PC-9 (cell line): ENCODE measurements around the gene ZNF134. TPM values are rescaled to one million over a fixed set of nuclear protein-coding genes. Genes with fewer than 3 reads are reported as not detected.

Experiments used
- BruUV-seq: library from RNA; stranded (reverse); fragments of 400-500 nt; replicated peaks from 2 replicates; lab custom pipeline; 2021; lab: Mats Ljungman, UMichigan
- CTCF ChIA-PET: fragments of 300-600 bp; sonication (Branson Sonifier 250); formaldehyde crosslinking; loops from one replicate; lab custom pipeline; 2022; ENCODE audit warnings: antibody characterized with exemption; lab: Charles Lee
- POLR2A ChIA-PET: fragments of 300-600 bp; sonication (Branson Sonifier 250); formaldehyde crosslinking; loops from one replicate; lab custom pipeline; 2022; ENCODE audit warnings: antibody characterized with exemption; ENCODE audit not compliant: unreplicated experiment; lab: Charles Lee
- DNase-seq, 2 experiments: peaks; one replicate each; pipeline versions ENCODE4 v3.0.0 to v3.0.0-alpha.2; 2015 to 2022; ENCODE audit warnings: mixed read lengths in 1 of 2
- H2AFZ ChIP-seq: fragments of 200-600 bp; sonication (generic); 2 replicates; pipeline ENCODE4 v1.8.1; 2017; ENCODE audit warnings: antibody characterized with exemption
- H3F3A ChIP-seq: fragments of 200-600 bp; sonication (generic); 2 replicates; pipeline ENCODE4 v1.8.1; 2017; ENCODE audit warnings: antibody characterized with exemption, mild to moderate bottlenecking, low read depth; ENCODE audit not compliant: insufficient read depth
- H3K27ac ChIP-seq: fragments of 200-600 bp; sonication (generic); 2 replicates; pipeline ENCODE4 v1.6.1; 2016; ENCODE audit warnings: mixed run types
- H3K27me3 ChIP-seq: fragments of 200-600 bp; sonication (generic); 2 replicates; pipeline ENCODE4 v1.6.1; 2016; ENCODE audit warnings: low read depth, mixed run types; ENCODE audit not compliant: insufficient read depth
- H3K36me3 ChIP-seq: fragments of 200-600 bp; sonication (generic); 2 replicates; pipeline ENCODE4 v1.6.1; 2016; ENCODE audit warnings: low read depth, mixed run types
- H3K4me1 ChIP-seq: fragments of 200-600 bp; sonication (generic); replicated peaks from 2 replicates; pipeline ENCODE4 v1.6.1; 2016; ENCODE audit warnings: mixed run types; ENCODE audit not compliant: insufficient read depth
- H3K4me2 ChIP-seq: fragments of 200-600 bp; sonication (generic); 2 replicates; pipeline ENCODE4 v1.6.1; 2017; ENCODE audit warnings: mixed run types
- H3K4me3 ChIP-seq: fragments of 200-600 bp; sonication (generic); 2 replicates; pipeline ENCODE4 v1.6.1; 2016; ENCODE audit warnings: mixed run types
- H3K79me2 ChIP-seq: fragments of 200-600 bp; sonication (generic); 2 replicates; pipeline ENCODE4 v1.6.1; 2017; ENCODE audit warnings: low read depth, mixed run types
- H3K9me2 ChIP-seq: fragments of 200-600 bp; sonication (generic); 2 replicates; pipeline ENCODE4 v1.8.1; 2017; ENCODE audit warnings: mild to moderate bottlenecking; ENCODE audit not compliant: insufficient read depth
- H3K9me3 ChIP-seq: fragments of 200-600 bp; sonication (generic); 2 replicates; pipeline ENCODE4 v1.8.1; 2016; ENCODE audit warnings: low read depth; ENCODE audit not compliant: insufficient read depth
- H4K20me1 ChIP-seq: fragments of 200-600 bp; sonication (generic); 2 replicates; pipeline ENCODE4 v1.8.1; 2017; ENCODE audit not compliant: insufficient read depth
- CTCF ChIP-seq: fragments of 200-600 bp; sonication (generic); conservative IDR thresholded peaks from 2 replicates; pipeline ENCODE4 v1.6.1; 2017; ENCODE audit warnings: mixed run types, antibody characterized with exemption, mild to moderate bottlenecking, moderate library complexity
- EZH2 ChIP-seq: fragments of 200-600 bp; sonication (generic); IDR thresholded peaks from 2 replicates; pipeline ENCODE4 v1.8.0; 2017; ENCODE audit warnings: antibody characterized with exemption, low read depth
- intact Hi-C: fragments of 100-400 bp; cut with micrococcal nuclease; formaldehyde crosslinking; loops from one replicate; pipeline ENCODE4 v1.10.0; 2022; ENCODE audit not compliant: unreplicated experiment
- total RNA-seq: library from RNA; stranded (reverse); gene quantifications from 2 replicates; pipeline ENCODE4 v1.2.3, GENCODE V29; 2021

Gene ZNF134
- total RNA-seq, 1 experiment from 2014 or later, result 16.5 TPM

- Histone ChIP-seq H3K27ac (no peak overlapping the region), H3K9me3 (0 out of 2 replicates have a peak, but pooled peaks cover 4% of the 10 kb centered on the region), H3K27me3 (peaks cover 13% of the 10 kb centered on the region; the same call in 1 of the 2 replicates), H3K79me2 (no peaks in the 10 kb centered on the region), H3F3A (no peaks in the 10 kb centered on the region), H4K20me1 (no peaks in the 10 kb centered on the region), H3K9me2 (no peaks in the 10 kb centered on the region), H3K36me3 (no peaks in the 10 kb centered on the region), H2AFZ (no peak overlapping the region), H3K4me3 (no peak overlapping the region), H3K4me1 (peaks cover 13% of the 10 kb centered on the region), H3K4me2 (no peak overlapping the region)
- ChIA-PET POLR2A (no interaction called here), CTCF (no interaction called here)
- intact Hi-C loops, result no loop called here
- TF ChIP-seq CTCF (no peak), EZH2 (no peak)
- no TSS peak for BruUV-seq
- no peak for DNase-seq
Observed at GRCh38 chr19:57656346-57656745, 42.3 kb downstream of the ZNF134 start.

GRCh38 chr19:57664269-57665127, 50.5 kb downstream of the ZNF134 start:
- DNase-seq, result peak; percentile 38 to 49
- no TSS peak for BruUV-seq
- Histone ChIP-seq H3K36me3 (no peaks in the 10 kb centered on the region), H3K27me3 (peaks cover 46% of the 10 kb centered on the region), H3K9me3 (no peaks in the 10 kb centered on the region), H3K27ac (no peak overlapping the region), H3K9me2 (no peaks in the 10 kb centered on the region), H4K20me1 (no peaks in the 10 kb centered on the region), H3K4me3 (peak overlapping the region; percentile 70), H3K4me1 (peaks cover 7% of the 10 kb centered on the region), H3F3A (0 out of 2 replicates have a peak, but pooled peaks cover 8% of the 10 kb centered on the region), H3K4me2 (peak overlapping the region; percentile 98), H3K79me2 (no peaks in the 10 kb centered on the region), H2AFZ (peak overlapping the region; percentile 89)
- ChIA-PET POLR2A (interaction anchor here (0.5 to 0.7 kb wide), 5 partner anchors 8 to 464 kb away, joined by 3 to 35 read pairs (median 5); no protein-coding TSS in a partner anchor), CTCF (no interaction called here)
- intact Hi-C loops, result no loop called here
- no peak for TF ChIP-seq CTCF

- no peak for TF ChIP-seq EZH2
- no peak for TF ChIP-seq CTCF
- H3K4me3 ChIP-seq, result no peak overlapping the region
- H3F3A ChIP-seq, result 0 out of 2 replicates have a peak, but pooled peaks cover 8% of the 10 kb centered on the region
- no TSS peak for BruUV-seq
- peaks cover 38% of the 10 kb centered on the region for H3K27me3 ChIP-seq
- H3K4me2 ChIP-seq, result no peak overlapping the region; the same call in 1 of the 2 replicates
- CTCF ChIA-PET, result no interaction called here
- intact Hi-C loops, result no loop called here
- H3K9me2 ChIP-seq, result no peaks in the 10 kb centered on the region
- no peak for DNase-seq
- H2AFZ ChIP-seq, result no peak overlapping the region
- no peaks in the 10 kb centered on the region for H3K79me2 ChIP-seq
- H4K20me1 ChIP-seq, result no peaks in the 10 kb centered on the region
- H3K9me3 ChIP-seq, result no peaks in the 10 kb centered on the region
- peaks cover 7% of the 10 kb centered on the region for H3K4me1 ChIP-seq
- H3K36me3 ChIP-seq, result no peaks in the 10 kb centered on the region
- POLR2A ChIA-PET, result interaction anchor here (0.6 kb wide), 1 partner anchor 230 kb away, joined by 4 read pairs; no protein-coding TSS in a partner anchor
- H3K27ac ChIP-seq, result no peak overlapping the region
Observed at GRCh38 chr19:57665261-57665806, 51.3 kb downstream of the ZNF134 start.
